WTC11 (cell line): Measurements from ENCODE around the gene MRPS6. TPM values are rescaled to one million over a fixed set of nuclear protein-coding genes. Genes with fewer than 3 reads are reported as not detected.

Source experiments
- ATAC-seq: fragments of 200-7000 bp; cut with Tn5 transposase; 2 replicates; pipeline ENCODE4 v1.10.0; 2021; ENCODE audit warnings: mild to moderate bottlenecking, moderate library complexity
- CTCF ChIA-PET: fragments of 300-600 bp; sonication (Branson Sonifier 250); formaldehyde crosslinking; loops from one replicate; lab custom pipeline; 2021; ENCODE audit warnings: antibody characterized with exemption; lab: Charles Lee
- POLR2A ChIA-PET: fragments of 350-600 bp; sonication (Branson Sonifier 250); formaldehyde crosslinking; loops from one replicate; lab custom pipeline; 2021; ENCODE audit warnings: antibody characterized with exemption; lab: Charles Lee
- DNase-seq: peaks from one replicate; pipeline ENCODE4 v3.0.0; 2021; ENCODE audit warnings: low spot score
- H3K27ac Mint-ChIP-seq: 2 replicates; pipeline ENCODE4 v1.8.0; 2021; ENCODE audit warnings: mixed read lengths
- H3K27me3 Mint-ChIP-seq: 2 replicates; pipeline ENCODE4 v1.8.0; 2021; ENCODE audit warnings: low read depth, mild to moderate bottlenecking, moderate library complexity, mixed read lengths
- H3K36me3 Mint-ChIP-seq: 2 replicates; pipeline ENCODE4 v1.8.0; 2021; ENCODE audit warnings: mixed read lengths
- H3K4me1 Mint-ChIP-seq: 2 replicates; pipeline ENCODE4 v1.8.0; 2022; ENCODE audit warnings: mixed read lengths
- H3K4me3 Mint-ChIP-seq: 2 replicates; pipeline ENCODE4 v1.8.0; 2021; ENCODE audit warnings: mild to moderate bottlenecking, moderate library complexity, mixed read lengths
- H3K9me3 Mint-ChIP-seq: 2 replicates; pipeline ENCODE4 v1.8.0; 2021; ENCODE audit warnings: mixed read lengths
- CREB1 ChIP-seq: sonication (generic); formaldehyde crosslinking; IDR thresholded peaks from 2 replicates; pipeline ENCODE4 v1.8.0; 2023; ENCODE audit warnings: mild to moderate bottlenecking, missing genetic modification reagents
- E2F5 ChIP-seq: sonication (generic); formaldehyde crosslinking; IDR thresholded peaks from 2 replicates; pipeline ENCODE4 v1.8.1; 2022; ENCODE audit warnings: mild to moderate bottlenecking, moderate library complexity, missing genetic modification reagents
- ESRRA ChIP-seq: sonication (generic); formaldehyde crosslinking; IDR thresholded peaks from 2 replicates; pipeline ENCODE4 v1.8.1; 2022; ENCODE audit warnings: mild to moderate bottlenecking, missing genetic modification reagents, borderline replicate concordance
- FOXP1 ChIP-seq: sonication (generic); formaldehyde crosslinking; IDR thresholded peaks from 2 replicates; pipeline ENCODE4 v1.8.0; 2022; ENCODE audit warnings: missing genetic modification reagents, mild to moderate bottlenecking, moderate library complexity, borderline replicate concordance
- FOXP4 ChIP-seq: sonication (generic); formaldehyde crosslinking; IDR thresholded peaks from 2 replicates; pipeline ENCODE4 v1.8.0; 2022; ENCODE audit warnings: mild to moderate bottlenecking, missing genetic modification reagents
- HMGXB4 ChIP-seq: sonication (generic); formaldehyde crosslinking; IDR thresholded peaks from 2 replicates; pipeline ENCODE4 v1.8.1; 2023; ENCODE audit warnings: mild to moderate bottlenecking, moderate library complexity, missing genetic modification reagents
- MAX ChIP-seq: sonication (generic); formaldehyde crosslinking; IDR thresholded peaks from 2 replicates; pipeline ENCODE4 v1.8.0; 2022; ENCODE audit warnings: mild to moderate bottlenecking, missing genetic modification reagents
- RELA ChIP-seq: sonication (generic); formaldehyde crosslinking; IDR thresholded peaks from 2 replicates; pipeline ENCODE4 v1.8.1; 2022; ENCODE audit warnings: missing genetic modification reagents, mild to moderate bottlenecking, borderline replicate concordance
- RORB ChIP-seq: fragments of 250-450 bp; sonication (Bioruptor Pico); IDR thresholded peaks from 2 replicates; pipeline ENCODE4 v1.9.0; 2021; ENCODE audit warnings: mild to moderate bottlenecking
- TEAD4 ChIP-seq: sonication (generic); formaldehyde crosslinking; IDR thresholded peaks from 2 replicates; pipeline ENCODE4 v1.8.0; 2022; ENCODE audit warnings: mild to moderate bottlenecking, missing genetic modification reagents
- TP53 ChIP-seq: sonication (generic); formaldehyde crosslinking; IDR thresholded peaks from 2 replicates; pipeline ENCODE4 v1.8.1; 2023; ENCODE audit warnings: mild to moderate bottlenecking, missing genetic modification reagents
- ZBTB21 ChIP-seq: sonication (generic); formaldehyde crosslinking; IDR thresholded peaks from 2 replicates; pipeline ENCODE4 v1.8.1; 2023; ENCODE audit warnings: mild to moderate bottlenecking, missing genetic modification reagents, borderline replicate concordance
- total RNA-seq: library from RNA; stranded (reverse); gene quantifications from 3 replicates; pipeline ENCODE4 v1.2.3, GENCODE V29; 2021
- TF ChIP-seq, protein P1 (sequence below): sonication (generic); formaldehyde crosslinking; IDR thresholded peaks from 2 replicates; pipeline ENCODE4 v1.8.1; 2023; ENCODE audit warnings: mild to moderate bottlenecking, missing genetic modification reagents, borderline replicate concordance
- TF ChIP-seq, protein P2 (sequence below): fragments of 250-450 bp; sonication (Bioruptor Pico); IDR thresholded peaks from 2 replicates; pipeline ENCODE4 v1.9.0; 2021; ENCODE audit warnings: mild to moderate bottlenecking
- TF ChIP-seq, protein P3 (sequence below): sonication (generic); formaldehyde crosslinking; IDR thresholded peaks from 2 replicates; pipeline ENCODE4 v1.8.0; 2023; ENCODE audit warnings: mild to moderate bottlenecking, missing genetic modification reagents

Gene MRPS6
- total RNA-seq, 1 experiment from 2014 or later = 133 TPM

GRCh38 chr21:34073032-34073748 is at the start of gene MRPS6, which contains the start of gene SLC5A3 (continued):
- TF ChIP-seq, protein P1, sequence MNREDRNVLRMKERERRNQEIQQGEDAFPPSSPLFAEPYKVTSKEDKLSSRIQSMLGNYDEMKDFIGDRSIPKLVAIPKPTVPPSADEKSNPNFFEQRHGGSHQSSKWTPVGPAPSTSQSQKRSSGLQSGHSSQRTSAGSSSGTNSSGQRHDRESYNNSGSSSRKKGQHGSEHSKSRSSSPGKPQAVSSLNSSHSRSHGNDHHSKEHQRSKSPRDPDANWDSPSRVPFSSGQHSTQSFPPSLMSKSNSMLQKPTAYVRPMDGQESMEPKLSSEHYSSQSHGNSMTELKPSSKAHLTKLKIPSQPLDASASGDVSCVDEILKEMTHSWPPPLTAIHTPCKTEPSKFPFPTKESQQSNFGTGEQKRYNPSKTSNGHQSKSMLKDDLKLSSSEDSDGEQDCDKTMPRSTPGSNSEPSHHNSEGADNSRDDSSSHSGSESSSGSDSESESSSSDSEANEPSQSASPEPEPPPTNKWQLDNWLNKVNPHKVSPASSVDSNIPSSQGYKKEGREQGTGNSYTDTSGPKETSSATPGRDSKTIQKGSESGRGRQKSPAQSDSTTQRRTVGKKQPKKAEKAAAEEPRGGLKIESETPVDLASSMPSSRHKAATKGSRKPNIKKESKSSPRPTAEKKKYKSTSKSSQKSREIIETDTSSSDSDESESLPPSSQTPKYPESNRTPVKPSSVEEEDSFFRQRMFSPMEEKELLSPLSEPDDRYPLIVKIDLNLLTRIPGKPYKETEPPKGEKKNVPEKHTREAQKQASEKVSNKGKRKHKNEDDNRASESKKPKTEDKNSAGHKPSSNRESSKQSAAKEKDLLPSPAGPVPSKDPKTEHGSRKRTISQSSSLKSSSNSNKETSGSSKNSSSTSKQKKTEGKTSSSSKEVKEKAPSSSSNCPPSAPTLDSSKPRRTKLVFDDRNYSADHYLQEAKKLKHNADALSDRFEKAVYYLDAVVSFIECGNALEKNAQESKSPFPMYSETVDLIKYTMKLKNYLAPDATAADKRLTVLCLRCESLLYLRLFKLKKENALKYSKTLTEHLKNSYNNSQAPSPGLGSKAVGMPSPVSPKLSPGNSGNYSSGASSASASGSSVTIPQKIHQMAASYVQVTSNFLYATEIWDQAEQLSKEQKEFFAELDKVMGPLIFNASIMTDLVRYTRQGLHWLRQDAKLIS (CRISPR knock-in tag) = 0 out of 2 replicates have a peak, but pooled peaks have one; percentile 34
- TF ChIP-seq ESRRA (CRISPR knock-in tag) = peak; percentile 67; the same call in 1 of the 2 replicates
- TF ChIP-seq FOXP4 (CRISPR knock-in tag) = peak; percentile 95; the same call in 1 of the 2 replicates
- TF ChIP-seq MAX = no peak; the same call in 1 of the 2 replicates
- peak; percentile 93 for TF ChIP-seq TP53 (CRISPR knock-in tag)
- TF ChIP-seq ZBTB21 (CRISPR knock-in tag) = no peak
- 0 out of 2 replicates have a peak, but pooled peaks have one; percentile 56 for TF ChIP-seq RELA
- TF ChIP-seq HMGXB4 (CRISPR knock-in tag) = peak; percentile 90
- TF ChIP-seq E2F5 (CRISPR knock-in tag) = 0 out of 2 replicates have a peak, but pooled peaks have one; percentile 35
- TF ChIP-seq, protein P2, sequence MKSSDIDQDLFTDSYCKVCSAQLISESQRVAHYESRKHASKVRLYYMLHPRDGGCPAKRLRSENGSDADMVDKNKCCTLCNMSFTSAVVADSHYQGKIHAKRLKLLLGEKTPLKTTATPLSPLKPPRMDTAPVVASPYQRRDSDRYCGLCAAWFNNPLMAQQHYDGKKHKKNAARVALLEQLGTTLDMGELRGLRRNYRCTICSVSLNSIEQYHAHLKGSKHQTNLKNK (CRISPR knock-in tag) = peak; percentile 49; the same call in 1 of the 2 replicates
- TF ChIP-seq, all 79 proteins: peak for 23

DNA sequence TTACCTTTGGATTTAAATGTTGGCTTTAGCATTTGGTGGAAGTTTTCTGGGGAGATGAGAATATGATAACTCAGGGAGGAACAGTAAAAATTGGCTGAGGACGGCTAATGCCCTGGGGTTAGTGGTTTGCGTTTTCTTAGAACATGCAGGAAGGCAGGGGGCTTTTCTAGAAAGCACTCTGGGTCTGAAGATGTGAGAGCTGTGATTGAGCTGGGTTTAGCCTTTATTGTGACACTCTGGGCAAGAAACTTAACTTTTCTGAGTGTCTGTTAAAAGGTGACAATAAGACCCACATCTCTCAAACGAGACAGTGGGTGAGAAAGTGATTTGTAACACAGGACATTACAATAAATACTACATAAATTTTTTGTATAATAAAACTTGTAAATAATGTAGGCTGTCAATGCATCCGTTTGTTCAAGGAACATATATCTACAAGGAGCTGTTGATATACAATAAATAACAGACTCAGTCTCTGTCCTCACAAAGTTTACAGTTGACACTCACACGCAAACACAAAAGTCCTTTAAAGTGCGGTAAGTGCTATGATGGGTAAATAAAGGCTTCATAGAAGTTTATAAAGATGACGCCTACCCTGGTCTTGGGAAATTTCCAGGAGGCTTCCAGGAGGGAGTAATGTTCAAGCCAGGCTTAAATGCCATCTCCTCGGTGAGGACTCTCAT is 49.5 kb upstream of the MRPS6 start:
- H3K4me3 Mint-ChIP-seq = no peak overlapping the region
- H3K27me3 Mint-ChIP-seq = no peaks in the 10 kb centered on the region; the same call in 1 of the 2 replicates
- POLR2A ChIA-PET = no interaction called here
- no peak overlapping the region for H3K27ac Mint-ChIP-seq
- ATAC-seq (no peak), DNase-seq (no peak)
- H3K9me3 Mint-ChIP-seq = no peaks in the 10 kb centered on the region
- H3K36me3 Mint-ChIP-seq = no peaks in the 10 kb centered on the region
- CTCF ChIA-PET = interaction anchor here (2.1 kb wide), 1 partner anchor 100 kb away, joined by 9 read pairs; no protein-coding TSS in a partner anchor
- peaks cover 17% of the 10 kb centered on the region for H3K4me1 Mint-ChIP-seq
- no peak for TF ChIP-seq FOXP1 (CRISPR knock-in tag)
- TF ChIP-seq RORB (CRISPR knock-in tag) = no peak
- no peak for TF ChIP-seq TEAD4
- TF ChIP-seq, protein P1 (CRISPR knock-in tag) = no peak
- TF ChIP-seq, protein P3, sequence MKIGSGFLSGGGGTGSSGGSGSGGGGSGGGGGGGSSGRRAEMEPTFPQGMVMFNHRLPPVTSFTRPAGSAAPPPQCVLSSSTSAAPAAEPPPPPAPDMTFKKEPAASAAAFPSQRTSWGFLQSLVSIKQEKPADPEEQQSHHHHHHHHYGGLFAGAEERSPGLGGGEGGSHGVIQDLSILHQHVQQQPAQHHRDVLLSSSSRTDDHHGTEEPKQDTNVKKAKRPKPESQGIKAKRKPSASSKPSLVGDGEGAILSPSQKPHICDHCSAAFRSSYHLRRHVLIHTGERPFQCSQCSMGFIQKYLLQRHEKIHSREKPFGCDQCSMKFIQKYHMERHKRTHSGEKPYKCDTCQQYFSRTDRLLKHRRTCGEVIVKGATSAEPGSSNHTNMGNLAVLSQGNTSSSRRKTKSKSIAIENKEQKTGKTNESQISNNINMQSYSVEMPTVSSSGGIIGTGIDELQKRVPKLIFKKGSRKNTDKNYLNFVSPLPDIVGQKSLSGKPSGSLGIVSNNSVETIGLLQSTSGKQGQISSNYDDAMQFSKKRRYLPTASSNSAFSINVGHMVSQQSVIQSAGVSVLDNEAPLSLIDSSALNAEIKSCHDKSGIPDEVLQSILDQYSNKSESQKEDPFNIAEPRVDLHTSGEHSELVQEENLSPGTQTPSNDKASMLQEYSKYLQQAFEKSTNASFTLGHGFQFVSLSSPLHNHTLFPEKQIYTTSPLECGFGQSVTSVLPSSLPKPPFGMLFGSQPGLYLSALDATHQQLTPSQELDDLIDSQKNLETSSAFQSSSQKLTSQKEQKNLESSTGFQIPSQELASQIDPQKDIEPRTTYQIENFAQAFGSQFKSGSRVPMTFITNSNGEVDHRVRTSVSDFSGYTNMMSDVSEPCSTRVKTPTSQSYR (CRISPR knock-in tag) = no peak
- no peak for TF ChIP-seq CREB1 (CRISPR knock-in tag)
- TF ChIP-seq E2F5 (CRISPR knock-in tag) = no peak
